H9 (cell line): Measurements from ENCODE around the gene RIC1. TPM values are rescaled to one million over a fixed set of nuclear protein-coding genes. Genes with fewer than 3 reads are reported as not detected.

Experiments used
- DNase-seq: peaks from one replicate; pipeline ENCODE4 v3.0.0-alpha.2; 2017
- H2AFZ ChIP-seq: one replicate; pipeline ENCODE4 v1.6.1; 2013; ENCODE audit warnings: mild to moderate bottlenecking, low read length, control low read depth, moderate library complexity
- H2AK5ac ChIP-seq: 2 replicates; pipeline ENCODE4 v1.6.1; 2013; ENCODE audit warnings: low read length, control low read depth, mixed read lengths; ENCODE audit not compliant: insufficient read length
- H2BK120ac ChIP-seq: one replicate; pipeline ENCODE4 v1.6.1; 2013; ENCODE audit warnings: low read depth, mild to moderate bottlenecking, low read length, control low read depth, inconsistent platforms; ENCODE audit not compliant: poor library complexity, severe bottlenecking
- H2BK12ac ChIP-seq: 2 replicates; pipeline ENCODE4 v1.6.1; 2013; ENCODE audit warnings: low read length, control low read depth, mixed read lengths, low read depth; ENCODE audit not compliant: insufficient read length
- H2BK15ac ChIP-seq: 2 replicates; pipeline ENCODE4 v1.6.1; 2013; ENCODE audit warnings: low read depth, low read length, control low read depth
- H2BK20ac ChIP-seq: one replicate; pipeline ENCODE4 v1.6.1; 2013; ENCODE audit warnings: low read depth, mild to moderate bottlenecking, low read length, control low read depth, inconsistent platforms; ENCODE audit not compliant: poor library complexity, severe bottlenecking
- H2BK5ac ChIP-seq: 2 replicates; pipeline ENCODE4 v1.6.1; 2013; ENCODE audit warnings: low read length, control low read depth, mixed read lengths; ENCODE audit not compliant: insufficient read length
- H3K14ac ChIP-seq: 2 replicates; pipeline ENCODE4 v1.6.1; 2013; ENCODE audit warnings: low read length, control low read depth; ENCODE audit not compliant: insufficient read depth
- H3K18ac ChIP-seq: 2 replicates; pipeline ENCODE4 v1.6.1; 2013; ENCODE audit warnings: low read depth, mild to moderate bottlenecking, mixed read lengths, low read length, control low read depth; ENCODE audit not compliant: insufficient read length
- H3K23ac ChIP-seq: 2 replicates; pipeline ENCODE4 v1.6.1; 2013; ENCODE audit warnings: low read length, control low read depth, mixed read lengths, low read depth; ENCODE audit not compliant: insufficient read length
- H3K23me2 ChIP-seq: 2 replicates; pipeline ENCODE4 v1.6.1; 2013; ENCODE audit warnings: low read depth, mild to moderate bottlenecking, mixed read lengths, low read length, control low read depth; ENCODE audit not compliant: insufficient read length, poor library complexity, severe bottlenecking
- H3K27ac ChIP-seq: 2 replicates; pipeline ENCODE4 v1.5.1; 2013; ENCODE audit warnings: low read length, control low read depth, mixed read lengths, low read depth; ENCODE audit not compliant: insufficient read length
- H3K27me3 ChIP-seq: 2 replicates; pipeline ENCODE4 v1.6.1; 2013; ENCODE audit warnings: low read length, control low read depth, inconsistent platforms; ENCODE audit not compliant: insufficient read depth
- H3K4ac ChIP-seq: 2 replicates; pipeline ENCODE4 v1.6.1; 2013; ENCODE audit warnings: low read depth, mild to moderate bottlenecking, control low read depth, inconsistent platforms, low read length, moderate library complexity
- H3K4me1 ChIP-seq: 2 replicates; pipeline ENCODE4 v1.6.1; 2013; ENCODE audit warnings: low read length, control low read depth, inconsistent platforms; ENCODE audit not compliant: insufficient read depth
- H3K4me2 ChIP-seq: 2 replicates; pipeline ENCODE4 v1.6.1; 2013; ENCODE audit warnings: low read length, control low read depth, mixed read lengths; ENCODE audit not compliant: insufficient read length, insufficient read depth
- H3K56ac ChIP-seq: 2 replicates; pipeline ENCODE4 v1.6.1; 2013; ENCODE audit warnings: low read depth, mild to moderate bottlenecking, mixed read lengths, low read length, control low read depth; ENCODE audit not compliant: insufficient read length
- H3K79me1 ChIP-seq: 2 replicates; pipeline ENCODE4 v1.6.1; 2013; ENCODE audit warnings: low read depth, mild to moderate bottlenecking, moderate library complexity, low read length, control low read depth, inconsistent platforms; ENCODE audit not compliant: insufficient read depth, poor library complexity, severe bottlenecking
- H3K79me2 ChIP-seq: 2 replicates; pipeline ENCODE4 v1.6.1; 2013; ENCODE audit warnings: low read length, control low read depth, inconsistent platforms; ENCODE audit not compliant: insufficient read depth
- H3K9ac ChIP-seq: 2 replicates; pipeline ENCODE4 v1.6.1; 2013; ENCODE audit warnings: low read length, control low read depth, mixed read lengths; ENCODE audit not compliant: insufficient read length; ENCODE audit errors: extremely low read depth
- H3K9me3 ChIP-seq: one replicate; pipeline ENCODE4 v1.6.1; 2013; ENCODE audit warnings: low read depth, low read length, inconsistent platforms; ENCODE audit not compliant: control insufficient read depth
- H3T11ph ChIP-seq: one replicate; pipeline ENCODE4 v1.6.1; 2013; ENCODE audit warnings: mild to moderate bottlenecking, low read length, control low read depth, inconsistent platforms
- H4K20me1 ChIP-seq: one replicate; pipeline ENCODE4 v1.6.1; 2013; ENCODE audit not compliant: control insufficient read depth, insufficient read length, insufficient read depth
- H4K5ac ChIP-seq: 2 replicates; pipeline ENCODE4 v1.6.1; 2013; ENCODE audit warnings: low read depth, mild to moderate bottlenecking, mixed read lengths, low read length, control low read depth; ENCODE audit not compliant: insufficient read length
- H4K8ac ChIP-seq: replicated peaks from 2 replicates; pipeline ENCODE4 v1.6.1; 2013; ENCODE audit warnings: low read length, control low read depth, mixed read lengths, low read depth; ENCODE audit not compliant: insufficient read length
- H4K91ac ChIP-seq: 2 replicates; pipeline ENCODE4 v1.6.1; 2013; ENCODE audit warnings: low read depth, mild to moderate bottlenecking, moderate library complexity, mixed read lengths, low read length, control low read depth; ENCODE audit not compliant: insufficient read length
- H3K27ac Mint-ChIP-seq, 3 experiments: 2 replicates in 2 of 3; 3 replicates in 1 of 3; pipeline ENCODE4 v1.8.0; 2020 to 2021; ENCODE audit warnings: mixed read lengths in 3 of 3, mild to moderate bottlenecking in 1 of 3, moderate library complexity in 1 of 3
- H3K27me3 Mint-ChIP-seq: 2 replicates; pipeline ENCODE4 v1.8.0; 2021; ENCODE audit warnings: low read depth, mild to moderate bottlenecking, moderate library complexity, mixed read lengths
- H3K36me3 Mint-ChIP-seq, 3 experiments: 2 replicates in 2 of 3; 3 replicates in 1 of 3; pipeline ENCODE4 v1.8.0; 2020 to 2021; ENCODE audit warnings: low read depth in 3 of 3, mixed read lengths in 3 of 3; ENCODE audit not compliant: insufficient read depth in 1 of 3
- H3K4me1 Mint-ChIP-seq, 2 experiments: 2 replicates each; pipeline ENCODE4 v1.8.0; 2020; ENCODE audit warnings: mixed read lengths in 2 of 2
- H3K4me3 Mint-ChIP-seq, 2 experiments: 2 replicates in 1 of 2; 3 replicates in 1 of 2; pipeline ENCODE4 v1.8.0; 2020 to 2021; ENCODE audit warnings: mild to moderate bottlenecking in 2 of 2, mixed read lengths in 2 of 2, moderate library complexity in 1 of 2
- H3K9me3 Mint-ChIP-seq, 2 experiments: 2 replicates in 1 of 2; 3 replicates in 1 of 2; pipeline ENCODE4 v1.8.0; 2020; ENCODE audit warnings: mild to moderate bottlenecking in 2 of 2, mixed read lengths in 2 of 2, moderate library complexity in 1 of 2
- WGBS: extraction: QIAGEN DNeasy Blood & Tissue Kit; methylation state at CpG from one replicate; pipeline ENCODE4 v1.1.7; 2013; ENCODE audit warnings: missing lambda C conversion rate, low lambda C conversion rate, mixed read lengths; ENCODE audit not compliant: insufficient read length; ENCODE audit errors: extremely low coverage; 5-methylcytosine and 5-hydroxymethylcytosine counted together
- total RNA-seq: library from RNA; stranded (reverse); gene quantifications from 2 replicates; pipeline ENCODE4 v1.2.1, GENCODE V29; 2021
- TF ChIP-seq, protein P1 (sequence below): fragments of 200-600 bp; sonication (generic); conservative IDR thresholded peaks from 3 replicates; pipeline ENCODE4 v1.8.0; 2021; ENCODE audit warnings: antibody characterized with exemption, mild to moderate bottlenecking

RIC1 gene
- total RNA-seq, 1 experiment from 2014 or later, result 13.7 TPM

DNA sequence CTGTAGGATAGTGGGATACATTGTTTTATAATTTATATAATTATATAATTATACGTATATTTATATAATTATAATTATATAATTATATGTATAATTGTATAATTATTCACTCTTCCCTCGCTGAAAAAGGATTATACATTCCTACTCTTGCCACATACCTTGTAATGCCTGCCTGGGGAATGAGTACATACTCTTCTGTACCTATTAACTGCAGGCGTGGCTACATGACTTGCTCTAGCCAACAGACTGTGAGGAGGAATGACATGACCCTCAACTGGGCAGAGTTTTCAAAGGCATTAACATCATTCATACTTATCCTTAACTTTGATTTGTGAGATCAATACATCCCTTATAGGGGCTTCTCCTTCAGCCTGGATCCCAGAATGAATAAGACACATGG lies 184.9 kb downstream of the RIC1 start:
- no CpG with 5 or more reads among the region's 3 CpGs for WGBS

More for the DNA sequence above, 184.9 kb downstream of the RIC1 start:
- no peaks in the 10 kb centered on the region for H3K79me1 ChIP-seq
- no peaks in the 10 kb centered on the region for H3K79me2 ChIP-seq
- no peaks in the 10 kb centered on the region for H3K4me1 ChIP-seq
- H4K5ac ChIP-seq, result no peak overlapping the region
- no peak overlapping the region for H2AK5ac ChIP-seq
- H3T11ph ChIP-seq, result no peak overlapping the region
- H3K9ac ChIP-seq, result no peak overlapping the region
- no peak overlapping the region for H3K18ac ChIP-seq
- H3K23me2 ChIP-seq, result no peaks in the 10 kb centered on the region
- no peak overlapping the region for H2BK120ac ChIP-seq
- H3K27ac ChIP-seq, result no peak overlapping the region
- Mint-ChIP-seq H3K4me3 (no peak overlapping the region), H3K27ac (no peak overlapping the region), H3K27me3 (no peaks in the 10 kb centered on the region), H3K36me3 (peaks cover 8 to 24% (median 19%) of the 10 kb centered on the region in 3 experiments; a peak in 6 of 7 replicates), H3K9me3 (no peaks in the 10 kb centered on the region), H3K4me1 (no peaks in the 10 kb centered on the region)
- no peaks in the 10 kb centered on the region for H3K27me3 ChIP-seq
- no peak overlapping the region for H3K56ac ChIP-seq
- no peak overlapping the region for H2BK12ac ChIP-seq
- H4K20me1 ChIP-seq, result no peaks in the 10 kb centered on the region
- H4K8ac ChIP-seq, result no peak overlapping the region
- H2AFZ ChIP-seq, result no peak overlapping the region
- no peak overlapping the region for H3K4ac ChIP-seq
- H2BK20ac ChIP-seq, result no peak overlapping the region
- no peak overlapping the region for H2BK5ac ChIP-seq
- TF ChIP-seq, protein P1, sequence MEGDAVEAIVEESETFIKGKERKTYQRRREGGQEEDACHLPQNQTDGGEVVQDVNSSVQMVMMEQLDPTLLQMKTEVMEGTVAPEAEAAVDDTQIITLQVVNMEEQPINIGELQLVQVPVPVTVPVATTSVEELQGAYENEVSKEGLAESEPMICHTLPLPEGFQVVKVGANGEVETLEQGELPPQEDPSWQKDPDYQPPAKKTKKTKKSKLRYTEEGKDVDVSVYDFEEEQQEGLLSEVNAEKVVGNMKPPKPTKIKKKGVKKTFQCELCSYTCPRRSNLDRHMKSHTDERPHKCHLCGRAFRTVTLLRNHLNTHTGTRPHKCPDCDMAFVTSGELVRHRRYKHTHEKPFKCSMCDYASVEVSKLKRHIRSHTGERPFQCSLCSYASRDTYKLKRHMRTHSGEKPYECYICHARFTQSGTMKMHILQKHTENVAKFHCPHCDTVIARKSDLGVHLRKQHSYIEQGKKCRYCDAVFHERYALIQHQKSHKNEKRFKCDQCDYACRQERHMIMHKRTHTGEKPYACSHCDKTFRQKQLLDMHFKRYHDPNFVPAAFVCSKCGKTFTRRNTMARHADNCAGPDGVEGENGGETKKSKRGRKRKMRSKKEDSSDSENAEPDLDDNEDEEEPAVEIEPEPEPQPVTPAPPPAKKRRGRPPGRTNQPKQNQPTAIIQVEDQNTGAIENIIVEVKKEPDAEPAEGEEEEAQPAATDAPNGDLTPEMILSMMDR, result no peak
- H3K14ac ChIP-seq, result no peak overlapping the region
- H4K91ac ChIP-seq, result no peak overlapping the region
- DNase-seq, result no peak
- H3K9me3 ChIP-seq, result no peaks in the 10 kb centered on the region
- no peak overlapping the region for H3K4me2 ChIP-seq
- H2BK15ac ChIP-seq, result no peak overlapping the region
- no peak overlapping the region for H3K23ac ChIP-seq
